Type B pancreatic cell (in vitro differentiated cells): Measurements from ENCODE around the gene KRT82. TPM values are rescaled to one million over a fixed set of nuclear protein-coding genes. Genes with fewer than 3 reads are reported as not detected.

Experiments
- DNase-seq: peaks from one replicate; pipeline ENCODE4 v3.0.0; 2021; ENCODE audit warnings: mixed read lengths; ENCODE audit not compliant: unreplicated experiment; ENCODE audit errors: extremely low spot score
- H3K27ac Mint-ChIP-seq: 2 replicates; pipeline ENCODE4 v1.8.0; 2021; ENCODE audit warnings: mild to moderate bottlenecking, mixed read lengths
- H3K27me3 Mint-ChIP-seq: 2 replicates; pipeline ENCODE4 v1.8.0; 2021; ENCODE audit warnings: mixed read lengths
- H3K36me3 Mint-ChIP-seq: 2 replicates; pipeline ENCODE4 v1.8.0; 2021; ENCODE audit warnings: mixed read lengths
- H3K4me1 Mint-ChIP-seq: one replicate; pipeline ENCODE4 v1.8.0; 2021; ENCODE audit warnings: mixed read lengths; ENCODE audit not compliant: unreplicated experiment
- H3K4me3 Mint-ChIP-seq: 2 replicates; pipeline ENCODE4 v1.8.0; 2021; ENCODE audit warnings: mild to moderate bottlenecking, mixed read lengths
- H3K9me3 Mint-ChIP-seq: 2 replicates; pipeline ENCODE4 v1.8.0; 2021; ENCODE audit warnings: mixed read lengths
- total RNA-seq: library from RNA; stranded (reverse); gene quantifications from 2 replicates; pipeline ENCODE4 v1.2.1, GENCODE V29; 2021; ENCODE audit warnings: low replicate concordance
- TF ChIP-seq, protein P1 (sequence below): fragments of 200-600 bp; sonication (generic); conservative IDR thresholded peaks from 2 replicates; pipeline ENCODE4 v1.5.0; 2021; ENCODE audit warnings: antibody characterized with exemption, mild to moderate bottlenecking

The KRT82 gene
- total RNA-seq, 1 donor from 2014 or later, result not detected

DNA sequence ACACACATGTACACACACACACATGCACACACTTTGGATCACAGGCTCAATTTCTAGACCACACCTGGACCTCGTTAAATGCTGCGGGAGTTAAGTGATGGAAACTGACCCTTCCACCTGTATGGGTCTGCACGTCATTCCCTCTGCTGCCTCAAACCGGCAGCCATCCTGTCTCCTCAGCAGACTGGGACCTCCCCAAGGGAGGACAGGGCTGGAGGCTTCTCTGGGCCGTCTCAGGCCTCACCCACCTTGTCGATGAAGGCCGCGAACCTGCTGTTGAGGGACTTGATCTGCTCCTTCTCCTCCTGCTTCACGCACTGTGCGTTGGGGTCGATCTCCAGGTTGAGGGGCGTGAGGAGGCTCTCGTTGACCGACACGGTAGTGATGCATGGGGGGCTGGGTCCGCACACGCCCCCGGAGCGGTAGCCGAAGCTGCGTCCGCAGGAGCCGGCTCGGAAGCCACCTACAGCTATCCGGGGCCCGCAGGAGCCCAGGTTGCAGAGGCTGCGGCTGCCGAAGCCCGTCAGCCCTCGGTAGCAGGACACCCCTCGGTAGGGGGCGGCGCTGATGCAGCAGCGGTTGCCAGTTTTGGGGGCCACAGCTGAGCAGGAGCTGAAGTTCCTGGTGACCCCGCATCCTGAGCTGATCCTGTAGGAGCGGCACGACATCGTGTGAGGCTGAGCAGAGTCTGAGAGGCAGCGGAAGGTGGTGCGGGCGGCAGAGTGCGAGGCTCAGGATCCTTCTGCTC lies 39.2 kb downstream of the KRT82 start, which contains the start of gene KRT85:
Gene KRT85 (minus strand): TSS at position 744 of the 748 bp plus-strand sequence. CDS start 76 bp downstream, at position 668.
- no peaks in the 10 kb centered on the region for H3K36me3 Mint-ChIP-seq
- DNase-seq, result no peak
- TF ChIP-seq, protein P1, sequence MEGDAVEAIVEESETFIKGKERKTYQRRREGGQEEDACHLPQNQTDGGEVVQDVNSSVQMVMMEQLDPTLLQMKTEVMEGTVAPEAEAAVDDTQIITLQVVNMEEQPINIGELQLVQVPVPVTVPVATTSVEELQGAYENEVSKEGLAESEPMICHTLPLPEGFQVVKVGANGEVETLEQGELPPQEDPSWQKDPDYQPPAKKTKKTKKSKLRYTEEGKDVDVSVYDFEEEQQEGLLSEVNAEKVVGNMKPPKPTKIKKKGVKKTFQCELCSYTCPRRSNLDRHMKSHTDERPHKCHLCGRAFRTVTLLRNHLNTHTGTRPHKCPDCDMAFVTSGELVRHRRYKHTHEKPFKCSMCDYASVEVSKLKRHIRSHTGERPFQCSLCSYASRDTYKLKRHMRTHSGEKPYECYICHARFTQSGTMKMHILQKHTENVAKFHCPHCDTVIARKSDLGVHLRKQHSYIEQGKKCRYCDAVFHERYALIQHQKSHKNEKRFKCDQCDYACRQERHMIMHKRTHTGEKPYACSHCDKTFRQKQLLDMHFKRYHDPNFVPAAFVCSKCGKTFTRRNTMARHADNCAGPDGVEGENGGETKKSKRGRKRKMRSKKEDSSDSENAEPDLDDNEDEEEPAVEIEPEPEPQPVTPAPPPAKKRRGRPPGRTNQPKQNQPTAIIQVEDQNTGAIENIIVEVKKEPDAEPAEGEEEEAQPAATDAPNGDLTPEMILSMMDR, result no peak
- H3K27ac Mint-ChIP-seq, result no peak within 1 kb of the TSS
- H3K4me1 Mint-ChIP-seq, result peaks cover 7% of the 10 kb centered on the region
- H3K4me3 Mint-ChIP-seq, result no peak within 1 kb of the TSS
- peaks cover 31% of the 10 kb centered on the region for H3K27me3 Mint-ChIP-seq
- H3K9me3 Mint-ChIP-seq, result no peaks in the 10 kb centered on the region

DNA sequence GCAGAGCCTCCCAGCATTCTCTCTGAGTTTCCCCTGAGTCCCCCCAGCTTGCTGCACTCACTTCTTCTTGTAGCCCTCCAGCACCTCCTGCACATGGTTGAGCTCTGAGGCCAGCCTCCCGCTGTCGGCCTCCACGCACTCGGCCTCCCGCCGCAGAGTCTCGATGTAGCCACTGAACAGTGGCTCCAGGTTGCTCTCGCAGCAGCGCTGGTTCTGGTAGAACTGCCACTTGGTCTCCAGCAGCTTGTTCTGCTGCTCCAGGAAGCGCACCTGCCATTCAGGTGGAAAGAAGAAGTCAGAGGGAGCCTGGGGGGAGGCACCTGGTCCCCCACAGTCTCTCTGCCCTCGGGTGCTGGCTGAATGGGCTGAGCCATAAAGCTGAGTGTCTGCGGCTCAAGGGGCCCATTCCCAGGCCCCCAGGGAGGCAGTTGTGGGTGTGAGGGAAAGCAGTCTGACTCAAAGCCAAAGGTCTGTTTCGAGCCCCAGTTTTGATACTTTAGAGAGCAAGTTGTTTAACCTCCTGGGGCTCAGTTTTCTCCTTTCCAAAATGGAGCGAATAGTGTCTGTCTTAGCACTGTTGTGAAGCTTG lies 41.1 kb downstream of the KRT82 start:
- no peak overlapping the region for H3K4me3 Mint-ChIP-seq
- no peaks in the 10 kb centered on the region for H3K9me3 Mint-ChIP-seq
- DNase-seq, result no peak
- no peaks in the 10 kb centered on the region for H3K4me1 Mint-ChIP-seq
- no peaks in the 10 kb centered on the region for H3K36me3 Mint-ChIP-seq
- TF ChIP-seq, protein P1, result no peak
- H3K27me3 Mint-ChIP-seq, result peaks cover 26% of the 10 kb centered on the region
- no peak overlapping the region for H3K27ac Mint-ChIP-seq

DNA sequence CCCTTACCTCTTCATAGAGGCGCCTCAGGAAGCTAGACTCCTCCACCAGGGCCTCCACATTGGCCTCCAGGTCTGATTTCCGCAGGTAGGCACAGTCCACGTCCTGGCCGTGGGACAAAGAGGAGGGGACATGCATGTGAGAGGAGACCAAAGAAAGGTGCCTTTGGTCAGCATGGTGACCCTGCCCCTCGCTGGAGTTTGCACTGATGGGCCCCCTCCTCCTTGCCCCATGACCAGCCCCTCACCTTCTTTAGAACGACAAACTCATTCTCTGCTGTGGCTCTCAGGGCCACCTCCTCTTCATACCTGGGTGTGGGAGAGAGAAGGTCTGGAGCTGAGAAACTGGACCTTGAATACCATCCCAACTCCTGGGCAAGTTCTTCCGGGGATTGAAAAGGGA lies 42.1 kb downstream of the KRT82 start:
- no peak for DNase-seq
- H3K27ac Mint-ChIP-seq, result no peak overlapping the region
- TF ChIP-seq, protein P1, result no peak
- no peaks in the 10 kb centered on the region for H3K4me1 Mint-ChIP-seq
- H3K9me3 Mint-ChIP-seq, result no peaks in the 10 kb centered on the region
- no peak overlapping the region for H3K4me3 Mint-ChIP-seq
- H3K27me3 Mint-ChIP-seq, result peaks cover 26% of the 10 kb centered on the region
- no peaks in the 10 kb centered on the region for H3K36me3 Mint-ChIP-seq

DNA sequence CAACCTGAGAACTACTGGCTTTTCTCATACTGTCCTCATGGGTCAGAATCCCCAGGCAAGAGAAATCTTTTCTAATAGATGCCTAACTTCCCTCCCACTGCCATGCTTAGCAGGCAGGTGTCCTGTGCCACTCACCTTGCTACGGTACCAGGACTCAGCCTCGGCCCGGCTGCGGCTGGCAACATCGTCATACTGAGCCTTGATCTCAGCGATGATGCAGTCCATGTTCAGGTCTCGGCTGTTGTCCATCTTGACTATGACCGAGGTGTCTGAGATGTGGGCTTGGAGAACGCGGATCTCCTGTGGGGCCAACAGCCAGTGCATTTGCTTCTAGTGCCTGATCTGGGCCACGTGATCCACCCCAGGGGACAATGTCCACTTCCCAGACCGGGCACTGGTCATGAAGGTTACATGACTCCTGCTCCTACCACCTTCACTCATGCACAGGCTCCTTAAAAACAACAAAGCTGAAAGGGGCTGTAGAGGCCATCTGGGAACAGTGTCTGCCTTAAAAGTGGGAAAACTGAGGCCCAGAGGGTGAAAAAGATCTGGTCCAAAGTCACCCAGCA lies 42.9 kb downstream of the KRT82 start:
- Mint-ChIP-seq H3K36me3 (no peaks in the 10 kb centered on the region), H3K4me3 (no peak overlapping the region), H3K27me3 (peaks cover 21% of the 10 kb centered on the region), H3K27ac (no peak overlapping the region), H3K9me3 (no peaks in the 10 kb centered on the region), H3K4me1 (no peaks in the 10 kb centered on the region)
- TF ChIP-seq, protein P1, result no peak
- no peak for DNase-seq

DNA sequence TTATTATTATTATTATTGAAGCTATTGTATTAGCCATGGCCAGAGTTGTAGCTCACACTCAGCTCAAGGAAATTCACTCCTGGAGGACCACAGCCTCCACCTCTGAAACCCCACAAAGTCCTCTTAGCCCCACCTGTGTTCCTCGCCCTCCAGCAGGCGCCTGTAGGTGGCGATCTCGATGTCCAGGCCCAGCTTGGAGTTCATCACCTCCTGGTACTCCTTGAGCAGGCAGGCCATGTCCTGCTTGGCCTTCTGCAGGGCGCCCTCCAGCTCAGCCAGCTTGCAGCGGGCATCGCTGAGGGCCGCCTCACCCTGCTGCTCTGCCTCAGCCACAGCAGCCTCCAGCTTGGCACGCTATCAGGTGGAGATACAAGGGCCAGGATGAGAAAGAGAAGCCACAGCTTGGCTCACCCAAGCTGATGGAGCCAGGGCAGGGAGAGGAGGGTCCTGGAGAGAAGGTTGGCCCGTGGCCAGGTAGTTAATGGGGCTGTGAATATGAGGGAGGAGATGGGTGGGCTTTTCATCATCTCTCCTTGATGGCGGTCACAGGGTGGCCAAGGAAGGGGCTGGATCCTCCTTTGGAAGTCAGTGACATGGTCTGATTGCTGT lies 43.9 kb downstream of the KRT82 start:
- H3K4me3 Mint-ChIP-seq, result no peak overlapping the region
- peaks cover 21% of the 10 kb centered on the region for H3K27me3 Mint-ChIP-seq
- H3K9me3 Mint-ChIP-seq, result no peaks in the 10 kb centered on the region
- no peak overlapping the region for H3K27ac Mint-ChIP-seq
- H3K36me3 Mint-ChIP-seq, result no peaks in the 10 kb centered on the region
- DNase-seq, result no peak
- H3K4me1 Mint-ChIP-seq, result peaks cover 5% of the 10 kb centered on the region
- TF ChIP-seq, protein P1, result peak; percentile 25
